Right ventricle myocardium inferior (tissue), 1 donor: ENCODE data around the gene CCL1. TPM values are rescaled to one million over a fixed set of nuclear protein-coding genes. Genes with fewer than 3 reads are reported as not detected.
"Not testable (repeated sequence)": the region's sequence is repeated elsewhere in the genome, so short reads cannot be mapped to it uniquely, and the experiment has no call there.

ENCODE experiments used
- ATAC-seq: fragments of 200-7000 bp; cut with Tn5 transposase; one replicate; pipeline ENCODE4 v1.9.1; 2020; ENCODE audit warnings: mild to moderate bottlenecking, moderate library complexity
- DNase-seq: peaks from one replicate; pipeline ENCODE4 v3.0.0; 2021; ENCODE audit errors: missing footprints
- intact Hi-C: fragments of 100-400 bp; cut with DNase I; formaldehyde crosslinking; loops from one replicate; pipeline ENCODE4 v1.11.0; 2022
- total RNA-seq: library from RNA; stranded (reverse); fragmentation: NEBNext Ultra II Directional; extraction: Animal tissue kit (Norgen Biotek cat#: 25700); gene quantifications from one replicate; pipeline ENCODE4 v1.2.1, GENCODE V29; 2021
- donor health status: DM: no; HTN: yes; CAD: no; lungs with severe emphysema.

CCL1 gene
- total RNA-seq, 1 donor from 2014 or later = not detected

DNA sequence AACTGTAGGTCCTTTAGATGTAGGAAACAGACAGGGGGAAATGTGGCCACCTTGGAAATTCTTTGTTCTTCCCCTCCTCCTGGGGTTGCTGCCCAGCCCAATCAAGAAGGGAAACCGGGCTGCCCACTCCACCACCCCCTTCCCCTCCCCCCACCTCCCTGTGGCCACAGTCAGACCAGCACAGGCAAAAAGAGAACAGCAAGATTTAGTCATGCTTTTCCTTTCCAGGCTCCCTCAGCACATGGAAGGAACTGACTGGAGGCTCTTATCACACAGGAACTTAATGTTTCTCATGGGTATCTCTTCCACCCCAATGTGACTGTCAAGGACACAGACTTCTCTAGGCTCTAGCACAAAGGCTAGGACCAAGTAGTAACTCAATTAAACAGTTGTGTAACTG is 3.0 kb upstream of the CCL1 start:
- DNase-seq (no peak), ATAC-seq (no peak)
- intact Hi-C loops = no loop called here

DNA sequence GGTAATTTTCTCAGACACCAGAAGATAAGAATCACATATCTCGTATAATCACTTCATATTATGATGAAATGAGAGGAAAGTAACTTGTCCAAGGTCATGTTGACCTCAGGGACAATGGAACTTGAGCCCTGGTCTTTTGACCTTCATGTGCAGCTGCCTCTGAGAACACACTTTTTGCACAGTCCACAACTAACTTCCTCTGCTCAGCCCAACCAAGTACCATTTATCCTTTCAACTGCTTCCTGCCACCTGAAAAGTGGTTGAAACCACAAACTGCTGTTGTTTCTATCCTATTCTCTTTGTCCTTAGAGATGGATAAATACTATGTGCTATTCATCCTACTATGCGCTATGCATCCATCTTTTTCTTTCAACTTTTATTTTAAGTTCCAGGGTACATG is 2.3 kb upstream of the CCL1 start:
- ATAC-seq (no peak), DNase-seq (no peak)
- intact Hi-C loops = no loop called here

DNA sequence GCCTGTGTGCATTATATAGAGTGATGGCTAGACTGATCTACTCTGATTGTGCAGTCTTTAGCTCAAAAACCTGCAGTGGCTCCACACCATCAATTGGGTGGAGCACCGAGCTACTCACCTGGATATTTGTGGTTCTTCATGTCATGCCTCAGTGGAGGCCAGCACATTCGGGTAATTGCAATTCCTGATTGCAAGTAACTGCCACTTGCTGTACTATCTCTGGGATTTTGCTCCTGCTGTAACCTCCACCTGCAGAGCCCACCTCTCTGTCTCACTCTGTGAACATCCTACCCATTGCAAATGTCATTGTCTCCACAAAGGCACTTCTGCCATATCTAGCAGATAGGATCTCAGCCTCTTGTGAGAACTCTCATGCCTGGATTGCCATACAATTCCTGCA is 1.7 kb upstream of the CCL1 start:
- ATAC-seq (no peak), DNase-seq (no peak)
- intact Hi-C loops = loop anchor here (5.0 kb wide), 2 partner anchors 57 to 107 kb away; partner anchors contain the start of gene CCL2

DNA sequence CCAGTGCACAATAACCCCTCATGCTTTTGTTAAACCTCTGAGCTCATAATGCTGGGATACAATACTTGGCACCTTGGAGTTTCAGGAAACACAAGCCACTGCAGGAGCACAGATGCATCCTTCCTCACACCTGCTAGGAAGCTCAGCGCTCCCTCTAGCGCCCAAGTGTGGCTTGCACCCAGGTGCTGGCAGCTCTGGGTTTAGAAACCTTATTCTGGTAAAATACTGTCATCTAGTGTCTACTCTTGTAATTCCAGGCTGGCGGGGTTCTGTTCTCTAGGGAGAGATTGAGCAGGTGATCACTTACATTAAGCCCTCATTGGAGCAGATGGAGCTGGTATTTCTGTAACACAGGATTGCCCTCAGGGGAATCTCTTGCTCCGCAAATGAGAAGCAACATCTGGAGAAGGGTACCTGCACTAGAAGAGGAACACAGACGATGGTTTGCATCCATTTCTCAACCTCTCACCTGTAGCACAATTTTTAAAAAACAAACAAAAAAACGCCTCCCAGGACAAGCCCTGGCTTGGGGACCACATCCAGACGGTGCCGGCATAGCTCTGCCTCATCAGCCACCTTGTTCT is 1.5 kb downstream of the CCL1 start:
- intact Hi-C loops = loop anchor here (1.0 to 5.0 kb wide), 3 partner anchors 54 to 161 kb away; partner anchors contain the start of gene CCL2
- peak; percentile 90 for ATAC-seq
- peak; percentile 94 for DNase-seq

DNA sequence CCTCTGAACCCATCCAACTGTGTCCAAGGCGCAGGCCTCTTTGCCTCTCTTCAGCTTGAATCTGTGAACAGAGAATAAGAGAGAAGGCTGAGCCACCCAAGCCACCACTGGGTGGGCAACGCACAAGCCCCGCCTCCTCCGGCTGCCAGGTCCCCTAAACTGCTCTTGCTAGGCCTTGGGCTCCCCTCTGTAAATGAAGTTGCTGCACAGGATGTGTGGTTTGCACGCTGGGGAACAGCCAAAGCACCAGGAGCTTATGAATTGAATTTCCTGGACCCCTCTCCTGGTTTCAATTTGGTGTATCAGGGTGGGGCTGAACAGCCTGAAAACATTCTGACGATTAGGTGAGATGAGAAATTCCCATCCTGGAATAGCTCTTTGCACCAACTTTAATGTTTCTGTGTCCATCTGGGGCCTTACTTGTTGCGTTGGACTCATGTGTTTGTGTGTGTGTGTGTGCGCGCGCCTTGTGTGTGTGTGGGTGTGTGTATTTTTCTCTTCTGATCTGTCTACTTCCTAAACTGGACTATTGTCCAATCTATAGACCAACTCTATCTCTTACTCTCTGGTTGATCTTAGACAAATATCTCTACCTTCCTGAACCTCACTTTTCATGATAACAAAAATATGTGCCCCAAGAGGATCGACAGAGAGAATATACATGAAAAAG is 2.3 kb downstream of the CCL1 start:
- ATAC-seq = no peak
- intact Hi-C loops = loop anchor here (1.0 to 5.0 kb wide), 3 partner anchors 53 to 160 kb away; partner anchors contain the start of gene CCL2
- DNase-seq = no peak

DNA sequence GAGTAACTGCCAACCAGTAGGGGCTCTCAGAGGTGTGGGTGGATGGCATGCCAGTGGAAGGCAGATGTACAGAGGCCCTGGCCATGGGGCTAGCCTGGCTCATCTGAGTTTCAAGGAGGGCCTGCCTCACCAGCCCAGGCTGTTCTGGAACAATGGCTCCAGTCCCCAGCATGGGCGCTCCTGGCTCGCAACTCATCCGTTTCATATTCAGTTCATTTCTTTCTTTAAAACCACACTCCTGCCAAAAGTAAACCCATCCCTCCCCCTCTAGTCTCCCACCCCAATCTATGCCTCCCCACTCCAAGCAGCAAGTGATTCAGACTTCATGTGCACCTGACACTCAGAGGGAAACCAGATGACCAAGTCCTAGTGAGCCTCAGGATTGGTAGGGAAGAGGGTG is 4.4 kb downstream of the CCL1 start:
- no peak for ATAC-seq
- intact Hi-C loops = no loop called here
- no peak for DNase-seq

DNA sequence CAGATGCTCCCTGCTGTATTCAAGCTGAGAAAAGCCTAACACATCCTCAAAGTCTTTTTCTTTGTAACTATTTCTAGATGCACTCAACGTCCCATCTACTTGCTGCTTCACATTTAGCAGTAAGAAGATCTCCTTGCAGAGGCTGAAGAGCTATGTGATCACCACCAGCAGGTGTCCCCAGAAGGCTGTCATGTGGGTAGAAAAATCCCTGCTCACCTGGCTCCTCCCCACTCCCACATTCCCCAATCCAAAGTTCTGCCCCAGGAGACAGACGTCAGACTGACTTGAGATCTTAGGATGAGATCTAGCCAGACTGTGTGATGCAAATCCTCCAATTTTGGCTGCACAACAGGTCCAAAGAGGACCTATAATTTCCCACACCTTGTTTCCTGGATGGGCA is 5.6 kb downstream of the CCL1 start:
- no peak for ATAC-seq
- intact Hi-C loops = no loop called here

DNA sequence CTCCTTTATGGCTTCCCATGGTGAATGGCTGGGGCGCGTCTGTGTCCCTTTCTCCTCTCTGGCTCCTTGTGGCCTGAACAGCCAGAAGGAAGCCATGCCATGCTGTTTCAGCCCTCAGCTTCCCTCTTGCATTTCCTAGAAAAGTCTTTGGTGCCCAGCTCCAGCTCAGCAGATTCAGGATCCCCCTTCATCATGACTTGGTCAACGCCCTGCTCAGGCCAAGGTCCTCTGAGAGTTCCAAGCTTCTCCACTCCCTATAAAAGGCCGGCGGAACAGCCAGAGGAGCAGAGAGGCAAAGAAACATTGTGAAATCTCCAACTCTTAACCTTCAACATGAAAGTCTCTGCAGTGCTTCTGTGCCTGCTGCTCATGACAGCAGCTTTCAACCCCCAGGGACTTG is 6.8 kb downstream of the CCL1 start, which contains the start of gene CCL13:
Gene CCL13, plus strand, starts transcription at position 287 of the 400 bp plus-strand sequence. Its CDS starts 47 bp downstream, at position 334.
- DNase-seq = no peak
- peak; percentile 45 for ATAC-seq
- intact Hi-C loops = no loop called here

More for the DNA sequence above, 5.6 kb downstream of the CCL1 start:
- no peak for DNase-seq

DNA sequence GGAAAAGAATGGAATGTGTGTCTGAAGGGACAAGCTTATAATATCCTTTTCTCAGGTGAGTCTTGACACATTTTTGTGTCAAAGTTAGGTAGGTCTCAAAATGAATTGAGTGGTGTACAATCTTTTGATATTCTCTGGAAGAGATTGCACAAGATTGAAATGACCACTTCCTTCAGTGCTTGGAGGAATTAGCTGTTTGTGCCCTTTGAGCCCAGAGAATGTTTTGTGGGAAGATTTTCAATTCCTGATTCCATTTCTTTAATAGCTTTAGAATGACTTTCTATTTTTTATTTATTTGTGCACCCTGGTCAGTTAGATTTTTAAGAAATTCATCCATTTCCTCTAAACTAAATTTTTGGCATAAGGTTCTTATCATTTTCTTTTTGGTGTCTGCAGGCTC is 8.4 kb downstream of the CCL1 start:
- ATAC-seq = no peak
- intact Hi-C loops = no loop called here
- DNase-seq = no peak

DNA sequence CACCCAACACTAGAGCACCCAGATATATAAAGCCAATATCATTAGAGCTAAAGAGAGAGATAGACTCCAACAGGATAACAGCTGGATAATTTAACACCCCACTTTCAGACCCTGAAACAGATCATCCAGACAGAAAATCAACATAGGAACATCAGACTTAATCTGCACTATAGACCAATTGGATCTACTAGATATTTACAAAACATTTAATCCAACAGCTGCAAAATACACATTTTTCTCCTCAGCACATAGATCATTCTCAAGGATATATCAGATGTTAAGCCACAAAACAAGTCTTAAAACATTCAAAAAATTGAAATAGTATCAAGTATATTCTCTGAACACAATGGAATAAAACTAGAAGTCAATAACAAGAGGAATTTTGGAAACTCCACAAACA is 10.8 kb downstream of the CCL1 start:
- DNase-seq (no peak), ATAC-seq (no peak)
- intact Hi-C loops = no loop called here

DNA sequence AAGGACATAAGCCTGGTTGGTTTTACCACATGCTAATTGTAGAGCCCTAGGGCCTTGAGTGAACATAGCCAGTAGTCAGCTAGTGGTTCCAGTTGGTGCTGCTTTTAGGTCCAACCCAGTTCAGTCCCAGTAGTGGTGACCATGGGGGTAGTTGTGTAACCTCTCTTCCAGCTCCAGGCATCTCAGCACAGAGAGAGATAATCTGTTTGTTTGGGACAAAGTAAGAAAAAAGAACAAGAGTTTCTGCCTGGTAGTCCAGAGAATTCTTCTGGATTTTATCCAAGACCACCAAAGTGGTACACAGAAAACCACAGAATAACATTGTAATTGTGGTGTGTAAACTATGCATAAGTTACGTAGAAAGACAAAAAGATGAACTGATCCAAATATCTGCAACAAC is 11.9 kb downstream of the CCL1 start:
- DNase-seq (no peak), ATAC-seq (no peak)
- intact Hi-C loops = no loop called here

DNA sequence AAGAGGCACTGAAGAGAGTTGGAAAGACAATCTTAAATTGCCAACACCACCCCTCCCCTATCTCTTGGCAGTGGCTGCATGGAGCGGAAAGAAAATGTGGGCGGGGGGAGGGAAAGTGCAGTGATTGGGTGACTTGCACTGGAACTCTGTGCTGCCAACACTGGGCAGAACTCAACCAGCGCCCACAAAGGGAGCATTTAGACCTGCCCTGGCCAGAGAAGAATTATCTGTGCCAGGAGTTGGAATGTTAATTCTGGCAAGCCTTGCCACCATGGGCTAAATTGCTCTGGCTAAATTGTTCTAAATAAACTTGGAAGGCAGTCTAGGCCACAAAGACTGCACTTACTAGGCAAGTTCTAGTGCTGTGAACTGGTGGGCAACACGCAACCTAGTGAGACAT is 13.3 kb downstream of the CCL1 start:
- intact Hi-C loops = no loop called here
- DNase-seq (no peak), ATAC-seq (no peak)

DNA sequence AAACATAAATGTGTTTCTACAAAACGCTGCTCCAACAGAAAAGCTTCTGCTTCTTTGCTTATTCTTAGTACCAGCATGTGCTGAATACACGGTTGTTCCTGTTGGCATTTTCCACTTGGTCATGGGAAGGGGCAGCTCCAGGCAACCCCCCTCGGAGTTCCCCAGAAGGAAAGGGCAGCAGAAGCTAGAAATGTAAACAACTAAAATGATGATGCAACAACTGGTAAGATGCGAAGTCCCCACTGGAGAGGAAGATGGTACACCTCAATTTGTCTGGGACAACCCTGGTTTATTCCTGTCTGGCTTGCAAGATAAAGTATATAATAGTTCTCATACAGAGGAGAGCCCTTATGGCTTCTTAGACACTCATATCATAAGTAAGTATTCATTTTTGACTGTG is 16.0 kb downstream of the CCL1 start:
- DNase-seq = no peak
- intact Hi-C loops = no loop called here

DNA sequence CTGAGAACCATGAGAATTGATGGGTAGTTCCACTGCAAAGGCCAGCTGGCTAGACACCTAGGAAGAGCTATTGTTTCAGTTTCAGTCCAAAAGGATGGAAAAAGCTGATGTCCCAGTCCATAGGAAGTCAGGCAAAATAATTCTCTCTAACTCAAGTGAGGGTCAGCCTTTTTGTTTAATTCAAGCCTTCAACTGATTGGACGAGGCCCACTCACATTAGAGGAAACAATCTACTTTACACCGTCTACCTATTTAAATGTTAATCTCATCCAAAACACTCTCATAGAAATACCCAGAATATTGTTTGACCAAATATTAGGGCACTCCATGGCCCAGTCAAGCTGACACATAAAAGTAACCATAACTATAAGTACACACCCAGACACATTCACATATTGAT is 21.1 kb downstream of the CCL1 start:
- intact Hi-C loops = no loop called here
- DNase-seq (no peak), ATAC-seq (no peak)

More for the DNA sequence above, 16.0 kb downstream of the CCL1 start:
- no peak for ATAC-seq

DNA sequence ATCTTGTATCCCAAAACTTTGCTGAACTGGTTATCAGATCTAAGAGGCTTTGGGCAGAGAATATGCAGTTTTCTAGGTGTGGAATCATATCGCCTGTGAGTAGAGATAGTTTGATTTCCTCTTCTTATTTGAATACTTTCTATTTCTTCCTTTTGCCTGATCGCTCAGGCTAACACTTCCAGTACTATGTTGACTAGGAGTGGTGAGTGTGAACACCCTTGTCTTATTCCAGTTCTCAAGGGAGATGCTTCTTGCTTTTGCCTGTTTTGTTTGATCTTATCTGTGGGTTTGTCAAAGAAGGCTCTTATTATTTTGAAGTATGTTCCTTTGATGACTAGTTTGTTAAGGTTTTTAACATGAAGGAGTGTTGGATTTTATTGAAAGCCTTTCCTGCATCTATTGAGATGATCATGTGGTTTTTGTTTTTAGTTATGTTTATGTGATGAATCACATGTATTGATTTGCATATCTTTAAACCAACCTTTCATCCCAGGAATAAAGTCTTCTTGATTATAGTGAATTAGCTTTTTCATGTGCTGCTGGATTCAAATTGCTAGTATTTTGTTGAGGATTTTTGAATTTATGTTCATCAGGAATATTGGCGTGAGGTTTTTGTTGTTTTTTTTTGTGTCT is 23.8 kb downstream of the CCL1 start:
- intact Hi-C loops = no loop called here
- DNase-seq (no peak), ATAC-seq (no peak)

DNA sequence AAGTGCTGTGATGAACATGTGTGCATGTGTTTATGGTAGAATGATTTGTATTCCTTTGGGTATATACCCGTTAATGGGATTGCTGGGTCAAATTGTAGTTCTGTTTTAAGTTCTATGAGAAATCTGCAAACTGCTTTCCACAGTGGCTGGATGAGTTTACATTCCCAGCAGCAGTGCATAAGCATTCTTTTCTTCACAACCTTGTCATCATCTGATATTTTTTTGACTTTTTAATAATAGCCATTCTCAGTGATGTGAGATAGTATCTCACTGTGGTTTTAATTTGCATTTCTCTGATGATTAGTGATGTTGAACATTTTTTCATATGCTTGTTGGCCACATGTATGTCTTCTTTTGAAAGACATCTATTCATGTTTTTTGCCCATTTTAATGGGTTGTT is 25.3 kb downstream of the CCL1 start:
- no peak for DNase-seq
- intact Hi-C loops = no loop called here
- ATAC-seq = no peak

DNA sequence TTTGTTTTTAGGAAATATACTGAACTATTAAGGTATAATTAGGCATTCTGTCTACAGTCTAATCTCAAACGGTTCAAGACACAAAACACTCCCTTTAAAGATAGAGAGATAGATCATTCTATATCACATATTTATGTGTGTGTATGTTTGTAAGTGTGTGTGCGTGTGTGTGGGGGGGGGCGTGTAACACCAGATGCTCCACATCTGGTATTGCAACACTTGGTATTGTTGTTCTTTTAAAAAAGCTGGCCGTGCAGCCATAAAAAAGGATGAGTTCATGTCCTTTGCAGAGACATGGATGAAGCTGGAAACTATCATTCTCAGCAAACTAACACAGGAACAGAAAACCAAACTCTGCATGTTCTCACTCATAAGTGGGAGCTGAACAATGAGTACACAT is 35.5 kb downstream of the CCL1 start:
- DNase-seq, intact Hi-C loops: not testable (repeated sequence)
- peak; percentile 52 for ATAC-seq

DNA sequence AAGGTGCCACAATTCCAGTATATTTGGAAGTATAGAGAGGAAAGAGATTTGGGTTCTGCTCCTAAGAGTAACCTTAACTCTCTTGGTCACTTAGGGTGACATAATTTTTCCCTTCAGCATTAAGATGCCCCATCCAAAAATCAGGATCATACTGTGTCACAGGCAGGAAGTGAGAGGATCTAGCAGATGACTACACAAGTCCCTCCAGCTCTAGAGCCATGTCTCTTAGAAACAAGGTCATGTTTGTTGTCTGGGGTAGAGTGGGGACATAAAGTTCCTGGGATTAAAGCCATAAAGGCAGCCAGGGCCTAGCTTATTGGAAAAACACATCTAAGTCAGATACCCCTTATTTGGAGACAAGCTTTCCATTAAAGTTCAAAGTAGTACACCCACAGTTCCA is 41.1 kb downstream of the CCL1 start:
- DNase-seq (no peak), ATAC-seq (peak; percentile 66)
- intact Hi-C loops = no loop called here

DNA sequence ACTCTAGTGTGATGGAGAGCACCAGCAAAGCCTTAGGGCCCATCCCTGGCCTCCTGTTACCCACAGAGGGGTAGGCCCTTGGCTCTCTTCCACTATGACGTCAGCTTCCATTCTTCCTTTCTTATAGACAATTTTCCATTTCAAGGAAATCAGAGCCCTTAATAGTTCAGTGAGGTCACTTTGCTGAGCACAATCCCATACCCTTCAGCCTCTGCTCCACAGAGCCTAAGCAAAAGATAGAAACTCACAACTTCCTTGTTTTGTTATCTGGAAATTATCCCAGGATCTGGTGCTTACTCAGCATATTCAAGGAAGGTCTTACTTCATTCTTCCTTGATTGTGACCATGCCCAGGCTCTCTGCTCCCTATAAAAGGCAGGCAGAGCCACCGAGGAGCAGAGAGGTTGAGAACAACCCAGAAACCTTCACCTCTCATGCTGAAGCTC is 44.0 kb downstream of the CCL1 start, which contains the start of gene CCL8:
Gene CCL8, plus strand, starts transcription at position 397 of the 445 bp plus-strand sequence. CDS start 67 bp downstream, outside the sequence.
- ATAC-seq (peak; percentile 38), DNase-seq (no peak)
- intact Hi-C loops = no loop called here

DNA sequence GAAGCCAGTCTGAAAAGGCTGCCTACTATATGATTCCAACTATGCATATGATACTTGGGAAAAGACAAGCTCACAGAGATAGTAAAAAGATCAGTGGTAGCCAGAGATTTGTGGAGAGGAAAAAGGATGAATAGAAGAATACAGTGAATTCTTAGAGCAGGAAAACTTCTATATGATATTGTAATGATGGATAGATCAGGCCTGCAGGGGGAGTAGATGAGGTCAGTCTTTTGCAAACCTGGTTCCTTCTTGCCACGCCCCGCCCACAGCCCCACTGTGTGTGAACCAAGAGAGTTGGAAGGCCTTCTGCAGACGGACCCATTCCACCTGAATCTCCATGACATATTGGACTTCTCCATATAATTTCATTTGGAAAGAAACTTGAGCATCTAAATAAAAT is 44.6 kb downstream of the CCL1 start:
- ATAC-seq (no peak), DNase-seq (no peak)
- intact Hi-C loops = no loop called here
